HG03571 (cell line): ENCODE results near the gene PAIP2B.

Experiments used
- ATAC-seq: cut with Tn5 transposase; IDR thresholded peaks from one replicate; pipeline ENCODE4 v1.9.1; 2021; ENCODE audit not compliant: unreplicated experiment

Gene PAIP2B

DNA sequence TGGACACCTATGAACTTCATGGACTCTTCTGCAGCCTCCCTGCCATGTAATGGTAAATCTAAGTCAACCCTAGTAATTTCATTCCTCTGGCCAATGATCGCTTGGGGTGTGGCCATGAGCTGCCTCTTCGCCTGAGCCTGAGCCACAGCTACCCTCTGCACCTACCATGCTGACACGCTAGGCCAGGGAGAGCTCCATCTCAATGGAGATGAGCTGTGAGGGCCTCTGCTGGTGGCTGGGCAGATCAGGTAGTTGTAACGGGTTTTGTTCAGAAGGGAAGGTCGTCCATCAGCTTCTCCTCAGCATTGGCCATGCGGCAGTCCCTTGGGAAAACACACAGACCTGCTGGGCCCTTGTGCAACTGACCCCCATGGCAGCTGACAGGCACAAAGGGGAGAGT, 72.1 kb downstream of the PAIP2B start:
- no peak for ATAC-seq

DNA sequence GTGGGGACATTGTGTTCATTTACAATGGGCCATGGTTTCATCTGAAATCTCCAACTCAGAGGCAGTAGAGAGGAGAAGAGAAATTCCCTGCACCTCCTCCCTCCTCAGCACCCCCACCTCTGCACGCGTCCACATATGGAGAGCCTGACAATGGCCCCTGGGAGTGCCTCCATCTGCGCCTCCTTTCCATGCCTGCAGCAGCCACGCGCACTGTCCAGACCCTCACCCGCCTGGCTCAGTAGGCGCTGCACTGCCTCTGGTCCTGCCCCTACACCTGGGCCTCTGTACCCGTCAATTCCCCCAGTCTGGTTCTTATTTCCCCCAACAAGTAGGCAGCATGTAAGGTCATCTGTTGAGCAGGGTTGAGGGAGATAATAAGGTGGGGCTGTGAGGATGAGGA, 72.6 kb downstream of the PAIP2B start:
- no peak for ATAC-seq

DNA sequence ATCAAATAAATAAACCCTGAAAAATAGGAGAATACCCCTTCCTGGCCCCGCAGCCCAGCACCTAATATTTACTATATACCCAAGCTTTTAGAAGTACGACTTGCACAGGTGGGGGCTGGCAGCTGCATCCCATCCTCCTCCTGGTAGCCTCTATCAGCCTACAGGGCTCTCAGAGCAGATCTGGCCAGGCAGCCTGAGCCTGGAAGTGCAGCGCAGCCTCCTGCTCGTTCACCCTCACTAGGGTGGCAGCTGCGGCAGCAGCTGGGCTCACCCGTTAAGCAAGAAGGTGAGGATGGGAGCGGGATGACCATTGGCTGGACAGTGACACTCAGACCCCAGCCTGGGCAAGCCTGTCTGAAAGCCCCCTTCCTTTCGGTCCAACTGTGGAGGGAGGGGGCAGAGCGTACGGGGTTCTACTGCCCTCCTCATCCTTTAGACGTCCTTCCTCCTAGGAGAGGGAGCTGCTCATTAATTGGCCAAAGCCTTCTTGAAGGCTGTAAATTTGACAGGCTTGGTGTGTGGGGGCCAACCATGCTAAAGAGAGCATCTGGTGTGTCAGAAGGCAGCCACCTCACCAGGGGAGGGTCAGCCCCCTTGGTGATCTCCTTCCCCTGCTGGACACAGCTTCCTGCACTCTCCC, 73.2 kb downstream of the PAIP2B start:
- no peak for ATAC-seq

DNA sequence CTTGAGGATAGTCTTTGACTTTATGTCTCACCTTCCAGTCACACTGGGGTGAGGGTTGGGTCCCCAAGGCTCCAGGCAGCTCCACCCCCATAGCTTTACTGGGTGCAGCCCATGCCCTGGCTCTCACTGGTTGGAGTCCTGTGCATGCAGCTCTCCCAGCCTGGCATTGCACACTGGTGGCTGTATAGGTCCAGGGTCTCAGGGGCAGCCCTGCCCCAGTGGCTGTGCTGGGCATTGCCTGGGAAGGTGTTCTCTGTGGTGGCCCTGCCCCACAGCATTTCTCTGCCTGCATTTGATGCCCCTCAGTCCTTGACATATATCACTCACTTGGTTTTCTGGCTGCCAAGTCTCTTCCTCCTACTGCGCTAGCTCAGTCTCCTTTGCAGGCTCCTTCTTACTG, 75.3 kb downstream of the PAIP2B start:
- no peak for ATAC-seq

DNA sequence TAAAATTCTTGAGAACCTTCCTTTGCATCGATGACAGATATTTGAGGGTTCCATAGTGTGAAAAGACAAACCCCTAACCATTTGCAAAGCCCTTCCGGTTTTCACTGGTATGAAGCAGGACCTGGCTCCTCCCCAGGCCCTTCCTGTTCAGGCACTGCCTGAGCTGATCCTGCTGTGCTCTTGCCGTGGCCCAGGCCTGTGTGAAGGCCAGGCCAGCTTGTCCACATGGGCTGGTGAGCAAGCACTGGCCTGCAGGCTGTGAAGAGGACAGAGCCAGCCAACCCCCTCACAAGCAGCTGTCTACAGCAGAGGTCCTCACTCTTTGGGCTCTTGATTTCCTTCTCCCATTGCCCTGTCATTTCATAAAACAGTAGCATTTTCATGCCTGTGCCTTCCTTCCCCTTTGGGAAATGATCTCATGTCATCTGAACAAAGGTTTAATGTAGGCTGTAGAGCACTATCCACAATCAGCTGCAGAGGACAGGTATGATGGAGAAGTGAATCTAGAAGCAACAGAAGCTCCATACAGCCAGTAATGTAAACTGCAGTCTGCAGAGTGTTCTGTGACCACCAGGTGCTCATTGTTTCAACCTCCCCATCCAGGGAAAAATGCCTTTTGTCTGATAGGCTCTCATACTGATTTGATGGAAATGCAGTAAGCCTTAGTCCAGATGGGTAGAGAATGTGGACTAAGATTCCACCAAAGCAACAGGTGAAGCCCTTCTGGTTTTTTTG, 76.7 kb downstream of the PAIP2B start:
- ATAC-seq = no peak

DNA sequence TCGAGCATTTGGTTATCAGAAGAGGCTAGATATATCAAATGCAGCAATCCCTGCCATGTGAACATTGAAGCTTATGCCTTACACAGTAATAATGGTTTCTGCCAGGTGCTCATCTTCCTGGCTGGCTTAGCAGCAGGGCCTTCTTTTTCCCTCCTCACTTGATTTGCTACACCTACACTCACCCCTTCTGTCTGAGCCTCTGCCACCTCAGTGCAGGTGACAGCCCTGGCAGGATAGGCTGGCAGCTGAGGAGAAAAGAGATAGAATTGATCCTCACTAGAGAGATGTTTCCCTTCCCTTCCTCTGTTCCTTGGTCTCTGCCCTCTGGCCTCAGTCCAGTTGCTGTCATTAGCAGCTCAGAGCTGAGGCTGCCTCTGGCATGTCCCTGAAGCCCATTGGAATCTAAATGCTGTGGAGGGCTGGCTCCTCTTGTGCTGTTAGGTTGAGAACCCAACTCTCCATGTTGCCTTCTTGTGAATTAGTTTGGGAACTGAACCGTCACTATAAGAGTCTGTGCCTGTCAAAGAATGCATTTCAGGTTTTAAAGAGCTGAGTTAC, 78.3 kb downstream of the PAIP2B start:
- no peak for ATAC-seq

DNA sequence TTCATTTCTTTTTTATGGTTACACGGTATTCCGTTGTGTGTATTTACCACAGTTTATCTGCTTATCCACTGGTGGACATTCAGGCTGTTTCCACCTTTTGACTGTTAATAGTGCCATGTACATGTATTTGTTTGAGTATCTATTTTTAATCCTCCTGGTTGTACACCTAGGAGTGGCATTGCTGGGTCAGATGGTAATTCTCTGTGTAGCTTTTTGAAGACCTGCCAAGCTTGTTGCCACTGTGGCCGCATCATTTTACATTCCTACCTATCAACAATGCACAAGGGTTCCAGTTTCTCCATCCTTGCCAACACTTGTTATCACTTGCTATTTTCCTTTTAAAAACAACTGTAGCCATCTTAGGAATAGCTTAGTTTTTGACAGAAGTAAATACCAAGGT, 83.1 kb downstream of the PAIP2B start:
- no peak for ATAC-seq

DNA sequence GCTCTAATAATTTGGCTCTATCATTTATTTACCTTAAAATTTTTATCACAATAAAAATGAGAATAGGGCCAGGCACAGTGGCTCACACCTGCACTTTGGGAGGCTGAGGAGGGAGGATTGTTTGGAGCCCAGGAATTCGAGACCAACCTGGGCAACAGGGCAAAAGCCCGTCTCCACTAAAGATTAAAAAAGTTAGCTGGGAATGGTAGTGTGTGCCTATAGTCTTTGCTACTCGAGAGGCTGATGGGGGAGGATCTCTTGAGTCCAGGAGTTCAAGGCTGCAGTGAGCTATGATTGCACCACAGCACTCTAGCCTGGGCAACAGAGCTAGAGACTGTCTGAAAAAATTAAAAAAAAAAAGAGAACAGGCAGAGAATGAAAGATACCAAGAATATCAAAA, 90.7 kb downstream of the PAIP2B start:
- no peak for ATAC-seq

DNA sequence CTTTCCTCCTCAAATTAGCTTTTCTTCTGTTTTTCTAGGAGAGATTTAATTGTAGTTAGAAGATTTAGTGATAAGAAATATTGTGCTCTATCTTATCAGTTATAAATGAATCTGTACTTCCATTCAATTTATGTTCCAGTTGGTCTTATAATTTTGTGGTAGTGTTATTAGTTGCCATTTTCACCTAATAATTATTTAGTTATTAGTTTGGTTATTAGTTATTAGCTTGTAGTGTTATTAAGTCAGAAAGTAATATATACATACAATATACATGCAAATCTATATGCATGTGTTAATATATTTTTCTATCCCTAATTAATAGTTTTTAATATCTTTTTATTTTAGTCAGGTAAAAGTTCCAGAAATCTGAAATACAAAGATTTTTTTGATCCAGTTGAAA, 93.3 kb downstream of the PAIP2B start:
- no peak for ATAC-seq
